VCaP (cell line): Measurements from ENCODE around the gene GATA3.

Source experiments
- H3K27ac ChIP-seq: fragments of 450-650 bp; 2 replicates; pipeline ENCODE4 v1.5.1; 2017
- TF ChIP-seq, protein P1 (sequence below): fragments of 450-650 bp; conservative IDR thresholded peaks from 2 replicates; pipeline ENCODE4 v1.5.1; 2017; ENCODE audit warnings: mild to moderate bottlenecking, moderate library complexity

Gene GATA3

DNA sequence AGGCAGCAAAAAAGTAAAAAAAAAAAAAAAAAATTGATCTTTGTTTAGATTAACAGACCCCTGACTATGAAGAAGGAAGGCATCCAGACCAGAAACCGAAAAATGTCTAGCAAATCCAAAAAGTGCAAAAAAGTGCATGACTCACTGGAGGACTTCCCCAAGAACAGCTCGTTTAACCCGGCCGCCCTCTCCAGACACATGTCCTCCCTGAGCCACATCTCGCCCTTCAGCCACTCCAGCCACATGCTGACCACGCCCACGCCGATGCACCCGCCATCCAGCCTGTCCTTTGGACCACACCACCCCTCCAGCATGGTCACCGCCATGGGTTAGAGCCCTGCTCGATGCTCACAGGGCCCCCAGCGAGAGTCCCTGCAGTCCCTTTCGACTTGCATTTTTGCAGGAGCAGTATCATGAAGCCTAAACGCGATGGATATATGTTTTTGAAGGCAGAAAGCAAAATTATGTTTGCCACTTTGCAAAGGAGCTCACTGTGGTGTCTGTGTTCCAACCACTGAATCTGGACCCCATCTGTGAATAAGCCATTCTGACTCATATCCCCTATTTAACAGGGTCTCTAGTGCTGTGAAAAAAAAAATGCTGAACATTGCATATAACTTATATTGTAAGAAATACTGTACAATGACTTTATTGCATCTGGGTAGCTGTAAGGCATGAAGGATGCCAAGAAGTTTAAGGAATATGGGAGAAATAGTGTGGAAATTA lies 19.4 kb downstream of the GATA3 start:
- TF ChIP-seq, protein P1, sequence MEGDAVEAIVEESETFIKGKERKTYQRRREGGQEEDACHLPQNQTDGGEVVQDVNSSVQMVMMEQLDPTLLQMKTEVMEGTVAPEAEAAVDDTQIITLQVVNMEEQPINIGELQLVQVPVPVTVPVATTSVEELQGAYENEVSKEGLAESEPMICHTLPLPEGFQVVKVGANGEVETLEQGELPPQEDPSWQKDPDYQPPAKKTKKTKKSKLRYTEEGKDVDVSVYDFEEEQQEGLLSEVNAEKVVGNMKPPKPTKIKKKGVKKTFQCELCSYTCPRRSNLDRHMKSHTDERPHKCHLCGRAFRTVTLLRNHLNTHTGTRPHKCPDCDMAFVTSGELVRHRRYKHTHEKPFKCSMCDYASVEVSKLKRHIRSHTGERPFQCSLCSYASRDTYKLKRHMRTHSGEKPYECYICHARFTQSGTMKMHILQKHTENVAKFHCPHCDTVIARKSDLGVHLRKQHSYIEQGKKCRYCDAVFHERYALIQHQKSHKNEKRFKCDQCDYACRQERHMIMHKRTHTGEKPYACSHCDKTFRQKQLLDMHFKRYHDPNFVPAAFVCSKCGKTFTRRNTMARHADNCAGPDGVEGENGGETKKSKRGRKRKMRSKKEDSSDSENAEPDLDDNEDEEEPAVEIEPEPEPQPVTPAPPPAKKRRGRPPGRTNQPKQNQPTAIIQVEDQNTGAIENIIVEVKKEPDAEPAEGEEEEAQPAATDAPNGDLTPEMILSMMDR = no peak
- H3K27ac ChIP-seq = no peak overlapping the region

DNA sequence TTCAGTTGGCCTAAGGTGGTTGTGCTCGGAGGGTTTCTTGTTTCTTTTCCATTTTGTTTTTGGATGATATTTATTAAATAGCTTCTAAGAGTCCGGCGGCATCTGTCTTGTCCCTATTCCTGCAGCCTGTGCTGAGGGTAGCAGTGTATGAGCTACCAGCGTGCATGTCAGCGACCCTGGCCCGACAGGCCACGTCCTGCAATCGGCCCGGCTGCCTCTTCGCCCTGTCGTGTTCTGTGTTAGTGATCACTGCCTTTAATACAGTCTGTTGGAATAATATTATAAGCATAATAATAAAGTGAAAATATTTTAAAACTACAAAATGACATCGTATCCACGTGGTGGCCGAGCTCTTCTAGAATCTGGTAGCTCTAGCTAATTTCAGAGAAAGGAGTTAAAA lies 20.4 kb downstream of the GATA3 start:
- H3K27ac ChIP-seq = no peak overlapping the region
- TF ChIP-seq, protein P1 = no peak

DNA sequence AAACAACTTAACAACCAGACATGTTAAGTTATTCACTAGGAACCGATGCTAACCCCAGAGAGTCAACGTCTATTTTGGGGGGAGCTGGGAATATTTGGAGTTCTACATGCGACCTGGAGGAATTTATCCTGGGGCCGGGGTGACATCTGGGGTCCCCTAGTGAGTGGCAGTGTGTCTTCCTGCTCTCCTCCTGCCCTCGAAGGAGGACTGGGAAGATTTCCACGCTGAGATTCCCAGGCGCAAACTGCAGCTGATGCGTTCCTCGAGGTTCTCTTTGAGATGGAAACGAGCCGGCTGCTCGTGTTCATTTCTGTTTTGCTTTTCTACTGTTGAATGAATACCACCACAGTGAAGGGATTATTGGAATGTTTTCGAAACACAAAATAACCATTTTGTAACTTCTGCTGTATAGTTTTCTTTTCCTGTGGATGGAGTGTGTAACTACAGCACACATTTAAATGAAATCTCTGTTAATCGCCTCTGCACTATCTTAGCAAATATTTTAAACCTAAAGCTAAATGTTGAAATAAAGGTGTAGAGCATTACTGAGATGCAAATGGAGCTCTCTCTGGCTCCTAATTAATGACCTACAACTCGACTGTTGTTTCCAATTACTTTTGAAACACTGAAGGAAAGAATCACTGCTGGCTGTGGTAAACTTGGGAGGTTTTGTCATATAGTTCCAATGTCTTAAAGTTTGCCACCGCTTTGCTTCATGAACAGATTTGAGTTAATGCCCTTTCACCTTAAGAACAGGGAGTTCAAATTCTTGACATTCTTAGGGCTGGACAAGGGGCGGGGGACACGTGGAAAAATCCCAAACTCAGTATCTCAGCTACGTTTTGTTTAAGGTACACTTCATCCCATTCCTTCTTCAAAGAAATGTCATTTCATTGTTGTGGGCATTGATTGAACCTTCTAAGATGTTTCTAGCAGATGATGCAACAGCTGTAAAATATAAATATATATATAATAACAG lies 21.1 kb downstream of the GATA3 start:
- no peak overlapping the region for H3K27ac ChIP-seq
- TF ChIP-seq, protein P1 = no peak

DNA sequence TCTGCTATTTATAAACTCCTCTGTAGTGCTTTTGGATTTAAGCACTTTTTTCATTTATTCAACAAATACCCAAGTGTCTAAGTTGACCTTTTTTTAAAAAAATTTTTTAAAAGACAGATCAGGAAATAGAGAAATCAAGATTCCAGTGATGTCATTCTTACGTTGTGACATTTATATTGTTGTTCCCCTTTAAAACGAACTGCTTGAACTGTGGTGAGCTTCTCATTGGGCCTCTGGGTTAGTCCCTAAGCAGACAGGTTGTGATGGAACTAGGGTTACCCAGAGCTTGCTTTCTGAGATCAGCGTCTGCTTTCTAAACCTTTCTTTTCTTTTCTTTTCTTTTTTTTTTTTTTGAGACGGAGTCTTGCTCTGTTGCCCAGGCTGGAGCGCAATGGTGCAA lies 22.4 kb downstream of the GATA3 start:
- H3K27ac ChIP-seq = no peak overlapping the region
- TF ChIP-seq, protein P1 = no peak

DNA sequence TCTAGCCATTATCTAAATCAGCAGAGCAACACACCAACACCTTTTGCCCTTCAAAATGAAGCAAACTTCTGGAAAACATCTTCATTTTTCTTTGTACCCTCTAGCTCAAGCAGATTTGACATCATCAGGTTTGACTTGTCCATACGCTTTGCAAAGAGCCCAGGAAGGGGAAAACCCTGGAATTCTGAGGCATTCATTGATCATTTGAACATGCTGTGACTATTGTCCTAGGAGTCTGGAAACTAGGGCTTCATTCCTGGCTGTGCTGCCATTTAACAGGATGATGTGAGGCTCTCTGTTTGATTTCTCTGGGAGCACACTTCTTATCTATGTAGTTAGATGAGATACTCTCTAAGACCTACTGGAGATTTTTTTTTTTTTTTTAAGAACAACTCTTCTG lies 23.5 kb downstream of the GATA3 start:
- TF ChIP-seq, protein P1 = no peak
- H3K27ac ChIP-seq = no peak overlapping the region

DNA sequence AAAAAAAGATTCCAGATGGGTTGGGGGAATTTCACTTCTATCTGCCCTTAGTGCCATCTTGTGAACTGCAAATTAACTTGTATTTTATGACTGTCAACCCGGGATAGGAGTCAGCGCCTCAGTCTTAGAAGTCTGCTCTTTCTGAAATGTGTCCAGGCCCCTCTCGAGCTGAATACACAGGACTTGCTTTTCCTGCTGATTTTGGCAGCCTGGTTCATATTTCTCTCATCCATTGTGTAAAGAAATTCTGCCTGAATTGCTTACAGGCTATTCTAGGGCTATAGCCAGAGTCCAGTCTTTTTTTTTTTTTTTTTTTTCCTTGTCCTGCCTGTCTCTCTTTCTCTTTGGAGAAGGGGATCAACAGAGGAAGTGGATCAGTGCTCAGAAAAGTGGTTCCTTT lies 24.6 kb downstream of the GATA3 start:
- TF ChIP-seq, protein P1 = no peak
- H3K27ac ChIP-seq = no peak overlapping the region

DNA sequence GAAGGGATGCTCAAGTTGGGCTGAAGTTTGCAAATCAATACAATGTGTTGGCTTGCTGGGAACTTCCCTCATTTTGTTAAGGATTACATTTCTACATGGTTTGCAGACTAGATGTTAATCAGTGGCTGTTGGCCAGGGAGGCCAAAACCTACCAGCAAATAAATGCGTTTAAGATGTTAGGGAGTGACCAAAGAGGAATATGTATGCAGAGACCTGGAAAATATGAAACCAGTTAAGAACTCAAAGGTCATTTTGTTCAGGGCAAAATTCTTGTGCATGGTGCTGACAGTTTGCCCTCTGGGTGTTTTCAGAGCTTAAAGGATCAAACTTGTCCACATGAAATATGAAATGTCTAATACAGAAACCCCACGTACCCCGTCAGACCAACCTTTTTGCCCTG lies 30.3 kb downstream of the GATA3 start:
- TF ChIP-seq, protein P1 = no peak
- H3K27ac ChIP-seq = no peak overlapping the region
